ENCODE results near the gene ATF1. TPM values are rescaled to one million over a fixed set of nuclear protein-coding genes. Genes with fewer than 3 reads are reported as not detected.

Gene ATF1
- total RNA-seq, 1 donor: 31.0 TPM

- DNase-seq (ENCODE audit: low read depth): peak; percentile 87
- no peak for TF ChIP-seq CTCF (IDR thresholded peaks at IDR 0.05; ENCODE audit: insufficient read depth, low read length)
- H3K4me3 ChIP-seq (ENCODE audit: low read depth, low read length): no peak overlapping the region
Measured at GRCh38 chr12:50725011-50725942, 38.6 kb upstream of the ATF1 start.

- DNase-seq (ENCODE audit: low read depth): no peak
- H3K4me3 ChIP-seq (ENCODE audit: low read depth, low read length): no peak overlapping the region
- no peak for TF ChIP-seq CTCF (IDR thresholded peaks at IDR 0.05; ENCODE audit: insufficient read depth, low read length)
Measured at GRCh38 chr12:50727466-50727865, 36.4 kb upstream of the ATF1 start.

- H3K4me3 ChIP-seq (ENCODE audit: low read depth, low read length): no peak overlapping the region
- no peak for TF ChIP-seq CTCF (IDR thresholded peaks at IDR 0.05; ENCODE audit: insufficient read depth, low read length)
- no peak for DNase-seq (ENCODE audit: low read depth)
Measured at GRCh38 chr12:50728417-50728816, 35.5 kb upstream of the ATF1 start.

- no peak overlapping the region for H3K4me3 ChIP-seq (ENCODE audit: low read depth, low read length)
- no peak for TF ChIP-seq CTCF (IDR thresholded peaks at IDR 0.05; ENCODE audit: insufficient read depth, low read length)
- DNase-seq (ENCODE audit: low read depth): no peak
Measured at GRCh38 chr12:50728841-50729240, 35.1 kb upstream of the ATF1 start.

- H3K4me3 ChIP-seq (ENCODE audit: low read depth, low read length): no peak overlapping the region
- TF ChIP-seq CTCF (IDR thresholded peaks at IDR 0.05; ENCODE audit: insufficient read depth, low read length): no peak
- peak; percentile 83 for DNase-seq (ENCODE audit: low read depth)
Measured at GRCh38 chr12:50732591-50732990, 31.3 kb upstream of the ATF1 start.

GRCh38 chr12:50733706-50734105 is 30.2 kb upstream of the ATF1 start:
- H3K4me3 ChIP-seq (ENCODE audit: low read depth, low read length): no peak overlapping the region
- DNase-seq (ENCODE audit: low read depth): no peak

More at GRCh38 chr12:50733706-50734105, 30.2 kb upstream of the ATF1 start:
- no peak for TF ChIP-seq CTCF (IDR thresholded peaks at IDR 0.05; ENCODE audit: insufficient read depth, low read length)
